K562 treated with DMSO at 1 percent for 12 hours (cell line): Measurements from ENCODE around the gene DIO1. TPM values are rescaled to one million over a fixed set of nuclear protein-coding genes. Genes with fewer than 3 reads are reported as not detected.

Source experiments
- total RNA-seq: library from RNA; unstranded; fragments of 300-600 nt; gene quantifications from 2 replicates; pipeline ENCODE4 v1.2.3, GENCODE V29; 2022; ENCODE audit not compliant: insufficient read depth

DIO1 gene
- total RNA-seq, result 0.41 TPM in 1 of 2 replicates, not detected in the other

GRCh38 chr1:53893999-53894636 lies at the start of gene DIO1:
DIO1 (plus strand) TSS chr1:53894187; CDS start chr1:53894211, 24 bp downstream.

DNA sequence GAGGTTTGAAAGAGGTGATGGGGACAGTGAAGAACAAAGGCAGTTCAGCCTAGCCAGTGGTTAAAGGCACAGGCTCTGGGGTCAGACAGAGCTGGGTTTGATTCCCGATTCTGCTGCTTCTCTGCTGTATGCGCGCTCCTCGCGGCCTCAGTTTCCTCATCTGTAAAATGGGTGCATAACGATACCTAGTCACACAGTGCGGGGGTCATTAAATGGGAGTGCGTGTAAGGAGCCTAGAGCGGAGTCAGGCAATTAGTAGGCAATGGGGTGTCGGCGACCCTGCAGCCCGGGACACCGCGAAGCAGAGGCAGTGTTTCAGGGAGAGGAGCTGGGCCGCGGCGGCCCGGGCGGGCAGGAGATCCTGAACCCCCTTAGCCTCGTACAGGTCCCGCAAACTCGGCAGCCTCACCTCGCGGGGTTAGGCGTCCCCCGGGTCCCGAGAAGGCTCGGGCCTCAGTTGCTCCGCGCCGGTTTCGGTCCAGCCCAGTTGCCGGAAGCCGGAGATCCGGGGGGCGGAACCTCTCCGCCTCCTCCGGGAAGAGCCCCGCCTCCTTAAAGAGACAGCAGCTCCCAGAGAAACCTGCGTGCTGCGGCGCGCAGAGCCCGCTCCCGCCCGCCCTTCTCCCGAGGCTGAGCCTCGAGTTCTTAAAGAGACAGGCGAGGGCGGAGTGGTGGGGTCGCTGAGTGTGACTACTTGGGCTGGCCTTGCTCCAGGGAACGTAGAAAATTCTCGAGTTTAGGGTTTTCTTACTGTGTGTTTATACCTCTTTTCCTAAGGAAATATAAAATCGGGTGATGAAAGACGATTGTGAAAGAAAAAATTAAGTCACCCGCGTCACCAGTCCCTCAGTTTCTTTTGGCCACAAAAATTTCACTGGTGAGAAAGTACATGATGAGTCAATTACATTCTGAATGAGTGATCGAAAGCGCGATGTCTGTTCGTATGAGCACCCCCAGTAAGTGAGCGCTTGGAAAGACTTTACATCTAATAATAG lies 4.4 kb upstream of the DIO1 start, which contains the start of gene YIPF1:
Gene YIPF1, minus strand, starts transcription at position 494 of the 995 bp plus-strand sequence. CDS start 860 bp downstream, outside the sequence.

GRCh38 chr1:53945433-53946251 lies 51.7 kb downstream of the DIO1 start, which contains the start of gene IFT25:
IFT25 (minus strand) TSS chr1:53945699; CDS start chr1:53940082, 5,617 bp downstream.

GRCh38 chr1:53946252-53947171 lies 52.5 kb downstream of the DIO1 start, which contains the start of gene LRRC42:
LRRC42 (plus strand) TSS chr1:53946350; CDS start chr1:53952000, 5,650 bp downstream.

Other genes with a start within 250 kb of the DIO1 start
- 0.43 TPM in 1 of 2 replicates, not detected in the other for gene GLIS1, start 155.0 kb upstream of the DIO1 start, total RNA-seq
- 10.7 and 34.7 TPM in 2 replicates for gene NDC1, start 55.9 kb upstream of the DIO1 start, total RNA-seq
- gene YIPF1, start 4.4 kb upstream of the DIO1 start, total RNA-seq, result 25.9 and 43.9 TPM in 2 replicates
- gene IFT25, start 51.5 kb downstream of the DIO1 start, total RNA-seq, result 56.1 and 77.0 TPM in 2 replicates
- 30.0 and 41.3 TPM in 2 replicates for gene LRRC42, start 52.2 kb downstream of the DIO1 start, total RNA-seq
- gene LDLRAD1, start 124.0 kb downstream of the DIO1 start, total RNA-seq, result not detected in 2 replicates
- 196 and 214 TPM in 2 replicates for gene TMEM59, start 159.0 kb downstream of the DIO1 start, total RNA-seq
- 2.8 and 5.0 TPM in 2 replicates for gene TCEANC2, start 159.4 kb downstream of the DIO1 start, total RNA-seq